NCI-H1694 (cell line): ENCODE results near the gene RCAN1.
"Not testable (repeated sequence)": the region's sequence is repeated elsewhere in the genome, so short reads cannot be mapped to it uniquely, and the experiment has no call there.

Experiments used
- DNase-seq: peaks from one replicate; lab custom pipeline; 2025; lab: John Stamatoyannopoulos, UW

Gene RCAN1

GRCh38 chr21:34621434-34622350, 6.8 kb upstream of the RCAN1 start:
- no peak for DNase-seq

GRCh38 chr21:34619841-34620665, 5.1 kb upstream of the RCAN1 start:
- no peak for DNase-seq

- no peak for DNase-seq
Measured at GRCh38 chr21:34618941-34619340, 4.0 kb upstream of the RCAN1 start.

GRCh38 chr21:34617753-34618339, 2.9 kb upstream of the RCAN1 start:
- DNase-seq: no peak

- DNase-seq: no peak
Measured at GRCh38 chr21:34615487-34615814, 538 bp upstream of the RCAN1 start.

GRCh38 chr21:34613679-34614627, 960 bp downstream of the RCAN1 start:
- DNase-seq: no peak

- DNase-seq: no peak
Measured at GRCh38 chr21:34612557-34612956, 2.4 kb downstream of the RCAN1 start.

- DNase-seq: no peak
Measured at GRCh38 chr21:34612056-34612455, 2.9 kb downstream of the RCAN1 start.

GRCh38 chr21:34611528-34611927, 3.4 kb downstream of the RCAN1 start:
- DNase-seq: no peak

- DNase-seq: no peak
Measured at GRCh38 chr21:34609933-34610549, 4.9 kb downstream of the RCAN1 start.

- no peak for DNase-seq
Measured at GRCh38 chr21:34609244-34609932, 5.5 kb downstream of the RCAN1 start.

GRCh38 chr21:34607376-34607775, 7.5 kb downstream of the RCAN1 start:
- not testable (repeated sequence) for DNase-seq

- no peak for DNase-seq
Measured at GRCh38 chr21:34606621-34607020, 8.3 kb downstream of the RCAN1 start.

- no peak for DNase-seq
Measured at GRCh38 chr21:34606051-34606450, 8.9 kb downstream of the RCAN1 start.

GRCh38 chr21:34604956-34605355, 10.0 kb downstream of the RCAN1 start:
- not testable (repeated sequence) for DNase-seq

GRCh38 chr21:34604556-34604955, 10.4 kb downstream of the RCAN1 start:
- DNase-seq: no peak

GRCh38 chr21:34603710-34604057, 11.2 kb downstream of the RCAN1 start:
- DNase-seq: no peak

- peak; percentile 50 for DNase-seq
Measured at GRCh38 chr21:34603002-34603709, 11.8 kb downstream of the RCAN1 start.

GRCh38 chr21:34602061-34602460, 12.9 kb downstream of the RCAN1 start:
- no peak for DNase-seq

- no peak for DNase-seq
Measured at GRCh38 chr21:34599534-34600101, 15.3 kb downstream of the RCAN1 start.
